Right lobe of liver (tissue), 6 donors: Measurements from ENCODE around the gene PCID2. TPM values are rescaled to one million over a fixed set of nuclear protein-coding genes. Genes with fewer than 3 reads are reported as not detected.

Experiments
- ATAC-seq, 4 donors: fragments of 200-7000 bp; cut with Tn5 transposase; one replicate each; pipeline ENCODE4 v1.9.1; 2020; ENCODE audit warnings: mild to moderate bottlenecking in 4 of 4, moderate library complexity in 4 of 4
- DNase-seq, 3 donors: peaks; one replicate each; pipeline ENCODE4 v3.0.0-alpha.2; 2020
- H3K27ac ChIP-seq, 3 donors: fragments of 200-600 bp; one replicate each; pipeline ENCODE4 v1.8.0; 2022
- H3K27me3 ChIP-seq, 2 donors: fragments of 200-600 bp; one replicate each; pipeline ENCODE4 v1.8.0; 2022
- H3K36me3 ChIP-seq, 4 donors: fragments of 200-600 bp; sonication (generic) in 1 of 4; one replicate each; pipeline versions ENCODE4 v1.5.1 to v1.8.0; 2017 to 2022; ENCODE audit warnings: control low read depth in 1 of 4
- H3K4me1 ChIP-seq, 4 donors: fragments of 200-600 bp; sonication (generic) in 1 of 4; one replicate each; pipeline versions ENCODE4 v1.5.1 to v1.8.0; 2017 to 2022; ENCODE audit warnings: control low read depth in 1 of 4
- H3K4me3 ChIP-seq, 3 donors: fragments of 200-600 bp; one replicate each; pipeline ENCODE4 v1.8.0; 2022
- H3K9me3 ChIP-seq, 4 donors: fragments of 200-600 bp; sonication (generic) in 1 of 4; one replicate each; pipeline versions ENCODE4 v1.5.1 to v1.8.0; 2017 to 2022; ENCODE audit warnings: control low read depth in 1 of 4
- POLR2A ChIP-seq: fragments of 450-650 bp; IDR thresholded peaks from one replicate; pipeline ENCODE4 v1.6.1; 2017; ENCODE audit warnings: antibody characterized with exemption, mild to moderate bottlenecking
- WGBS: methylation state at CpG from one replicate; pipeline ENCODE4 v1.1.6; 2018; ENCODE audit warnings: low coverage, low lambda C conversion rate; ENCODE audit not compliant: insufficient coverage; ENCODE audit errors: missing lambda C conversion rate; 5-methylcytosine and 5-hydroxymethylcytosine counted together
- intact Hi-C, 2 donors: fragments of 100-400 bp; cut with DNase I; formaldehyde crosslinking; loops; one replicate each; pipeline versions ENCODE4 v1.11.2 to v1.14.1; 2022
- total RNA-seq, 6 experiments: library from RNA; depleted of rRNA in 2 of 6; stranded (reverse); fragments of >200 nt in 2 of 6; fragmentation: NEBNext Ultra II Directional in 3 of 6; extraction: Animal tissue kit (Norgen Biotek cat#: 25700) in 3 of 6; gene quantifications; one replicate each; pipeline versions ENCODE4 v1.1.0 to v1.2.4, GENCODE V29; 2016 to 2023
- TF ChIP-seq, protein P1 (sequence below), 4 donors: fragments of 200-600 bp in 3 of 4; fragments of 450-650 bp in 1 of 4; IDR thresholded peaks; one replicate each; pipeline versions ENCODE4 v1.5.1 to v1.8.0; 2016 to 2022; ENCODE audit warnings: antibody characterized with exemption in 4 of 4, mild to moderate bottlenecking in 2 of 4
- donor health status: DM: no; HTN: yes; CAD: no.
- donor health status: DM: no; HTN: no; CAD: no.
- donor health status: DM: no; HTN: no; CAD: no.
- donor health status: DM: no; HTN: yes; CAD: no.
- donor health status: DM: no; HTN: yes; CAD: no.

Gene PCID2
- total RNA-seq, 6 experiments from 2014 or later, result 15.1 to 24.9 (median 19.4) TPM

DNA sequence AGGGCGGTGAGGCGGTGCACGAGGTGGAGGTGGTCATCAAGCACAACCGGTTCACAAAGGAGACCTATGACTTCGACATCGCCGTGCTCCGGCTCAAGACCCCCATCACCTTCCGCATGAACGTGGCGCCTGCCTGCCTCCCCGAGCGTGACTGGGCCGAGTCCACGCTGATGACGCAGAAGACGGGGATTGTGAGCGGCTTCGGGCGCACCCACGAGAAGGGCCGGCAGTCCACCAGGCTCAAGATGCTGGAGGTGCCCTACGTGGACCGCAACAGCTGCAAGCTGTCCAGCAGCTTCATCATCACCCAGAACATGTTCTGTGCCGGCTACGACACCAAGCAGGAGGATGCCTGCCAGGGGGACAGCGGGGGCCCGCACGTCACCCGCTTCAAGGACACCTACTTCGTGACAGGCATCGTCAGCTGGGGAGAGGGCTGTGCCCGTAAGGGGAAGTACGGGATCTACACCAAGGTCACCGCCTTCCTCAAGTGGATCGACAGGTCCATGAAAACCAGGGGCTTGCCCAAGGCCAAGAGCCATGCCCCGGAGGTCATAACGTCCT is 59.4 kb downstream of the PCID2 start:
- H3K36me3 ChIP-seq, result peaks cover 0 to 10% (median 0%) of the 10 kb centered on the region in 4 donors
- no peaks in the 10 kb centered on the region for H3K9me3 ChIP-seq
- DNase-seq (no peak), ATAC-seq (no peak)
- intact Hi-C loops, result no loop called here
- no CpG with 5 or more reads among the region's 38 CpGs for WGBS
- H3K4me3 ChIP-seq, result no peak overlapping the region
- H3K4me1 ChIP-seq, result peaks cover 0 to 9% (median 5%) of the 10 kb centered on the region in 4 donors
- H3K27me3 ChIP-seq, result no peaks in the 10 kb centered on the region
- peak overlapping the region; percentile 84 to 100 (median 99) for H3K27ac ChIP-seq
- TF ChIP-seq, protein P1, sequence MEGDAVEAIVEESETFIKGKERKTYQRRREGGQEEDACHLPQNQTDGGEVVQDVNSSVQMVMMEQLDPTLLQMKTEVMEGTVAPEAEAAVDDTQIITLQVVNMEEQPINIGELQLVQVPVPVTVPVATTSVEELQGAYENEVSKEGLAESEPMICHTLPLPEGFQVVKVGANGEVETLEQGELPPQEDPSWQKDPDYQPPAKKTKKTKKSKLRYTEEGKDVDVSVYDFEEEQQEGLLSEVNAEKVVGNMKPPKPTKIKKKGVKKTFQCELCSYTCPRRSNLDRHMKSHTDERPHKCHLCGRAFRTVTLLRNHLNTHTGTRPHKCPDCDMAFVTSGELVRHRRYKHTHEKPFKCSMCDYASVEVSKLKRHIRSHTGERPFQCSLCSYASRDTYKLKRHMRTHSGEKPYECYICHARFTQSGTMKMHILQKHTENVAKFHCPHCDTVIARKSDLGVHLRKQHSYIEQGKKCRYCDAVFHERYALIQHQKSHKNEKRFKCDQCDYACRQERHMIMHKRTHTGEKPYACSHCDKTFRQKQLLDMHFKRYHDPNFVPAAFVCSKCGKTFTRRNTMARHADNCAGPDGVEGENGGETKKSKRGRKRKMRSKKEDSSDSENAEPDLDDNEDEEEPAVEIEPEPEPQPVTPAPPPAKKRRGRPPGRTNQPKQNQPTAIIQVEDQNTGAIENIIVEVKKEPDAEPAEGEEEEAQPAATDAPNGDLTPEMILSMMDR (IDR thresholded peaks at IDR 0.05), result no peak
- TF ChIP-seq POLR2A, result no peak

DNA sequence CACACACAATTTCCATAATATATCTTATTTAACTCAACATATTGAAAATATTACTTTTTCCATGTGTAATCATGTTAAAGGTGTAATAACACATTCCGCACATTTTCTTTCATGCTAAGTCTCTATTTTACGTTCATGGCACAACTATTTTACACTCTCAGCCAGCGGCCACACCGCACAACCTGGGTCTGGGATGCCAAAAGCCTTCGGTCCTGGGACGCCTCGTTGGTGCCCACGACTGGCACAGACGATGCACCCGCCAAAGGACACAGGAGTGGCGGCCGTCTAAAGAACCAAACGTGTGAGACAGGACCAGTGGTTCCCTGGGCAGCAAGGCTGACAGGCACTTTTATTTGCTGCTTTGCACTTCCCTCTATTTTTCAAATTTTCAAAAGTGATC is 60.1 kb downstream of the PCID2 start:
- 89% methylated on average over 13 of the region's 13 CpGs for WGBS
- Histone ChIP-seq H3K36me3 (peaks cover 0 to 11% (median 0%) of the 10 kb centered on the region in 4 donors), H3K4me1 (peaks cover 0 to 9% (median 5%) of the 10 kb centered on the region in 4 donors), H3K27ac (peak overlapping the region in 1 of 3 donors; percentile 100), H3K27me3 (no peaks in the 10 kb centered on the region), H3K9me3 (no peaks in the 10 kb centered on the region), H3K4me3 (no peak overlapping the region)
- DNase-seq (no peak), ATAC-seq (no peak)
- TF ChIP-seq POLR2A, result no peak
- TF ChIP-seq, protein P1 (IDR thresholded peaks at IDR 0.05), result no peak
- intact Hi-C loops, result no loop called here

DNA sequence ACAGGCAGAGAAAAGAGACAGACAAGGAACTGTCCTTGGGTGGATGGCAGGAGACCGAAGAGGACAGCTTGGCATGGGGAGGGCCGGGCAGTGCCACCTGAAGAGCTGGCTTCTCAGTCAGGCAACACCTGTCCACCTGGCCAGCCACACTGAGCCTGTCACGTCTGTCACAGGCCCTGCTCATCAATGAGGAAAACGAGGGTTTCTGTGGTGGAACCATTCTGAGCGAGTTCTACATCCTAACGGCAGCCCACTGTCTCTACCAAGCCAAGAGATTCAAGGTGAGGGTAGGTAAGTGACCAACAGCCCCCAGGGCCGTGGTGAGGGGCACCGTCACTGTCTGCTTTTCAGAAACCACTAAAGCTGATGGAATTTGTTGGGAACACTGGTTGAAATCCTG is 61.3 kb downstream of the PCID2 start:
- Histone ChIP-seq H3K36me3 (peaks cover 0 to 11% (median 0%) of the 10 kb centered on the region in 4 donors), H3K9me3 (no peaks in the 10 kb centered on the region), H3K4me1 (peaks cover 0 to 9% (median 5%) of the 10 kb centered on the region in 4 donors), H3K27me3 (no peaks in the 10 kb centered on the region), H3K4me3 (no peak overlapping the region), H3K27ac (no peak overlapping the region)
- intact Hi-C loops, result no loop called here
- DNase-seq (no peak), ATAC-seq (no peak)
- TF ChIP-seq, protein P1 (IDR thresholded peaks at IDR 0.05), result no peak
- TF ChIP-seq POLR2A, result no peak
- WGBS, result 100% methylated on average over 1 of the region's 8 CpGs

DNA sequence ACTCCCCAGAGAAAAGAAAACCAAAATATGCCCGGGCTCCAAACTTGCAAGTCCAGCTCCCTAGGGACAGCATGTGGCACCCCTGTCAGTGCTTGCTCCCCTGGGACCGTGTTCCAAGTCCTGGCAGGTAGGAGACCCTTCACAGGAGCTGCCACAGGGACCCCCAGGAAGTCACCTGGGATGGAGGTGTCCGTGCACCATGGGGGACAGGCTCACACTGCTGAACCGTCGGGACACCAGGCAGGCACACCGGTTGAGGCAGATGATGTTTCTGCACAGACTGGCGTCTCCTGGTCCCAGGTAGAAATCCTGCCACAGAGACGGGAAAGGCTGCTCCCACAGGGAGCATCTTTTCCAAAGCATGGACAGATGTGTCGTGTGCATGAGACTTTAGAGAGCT is 61.7 kb downstream of the PCID2 start:
- ATAC-seq (no peak), DNase-seq (peak in 1 of 3 donors; percentile 44)
- Histone ChIP-seq H3K4me3 (no peak overlapping the region), H3K4me1 (peaks cover 0 to 9% (median 5%) of the 10 kb centered on the region in 4 donors), H3K27me3 (no peaks in the 10 kb centered on the region), H3K36me3 (peaks cover 0 to 11% (median 0%) of the 10 kb centered on the region in 4 donors), H3K27ac (no peak overlapping the region), H3K9me3 (no peaks in the 10 kb centered on the region)
- intact Hi-C loops, result no loop called here
- WGBS, result 100% methylated on average over 1 of the region's 9 CpGs
- TF ChIP-seq POLR2A, result no peak
- TF ChIP-seq, protein P1 (IDR thresholded peaks at IDR 0.05), result no peak
